Left lobe of liver (tissue), 2 donors: ENCODE results near the gene MPV17L. TPM values are rescaled to one million over a fixed set of nuclear protein-coding genes. Genes with fewer than 3 reads are reported as not detected.
A peak's percentile ranks its signal among the peaks of the same experiment; 100 is the strongest.
"Not testable (repeated sequence)": the region's sequence is repeated elsewhere in the genome, so short reads cannot be mapped to it uniquely, and the experiment has no call there.

Experiments used
- ATAC-seq: fragments of 200-7000 bp; cut with Tn5 transposase; one replicate; pipeline ENCODE4 v1.9.1; 2020; ENCODE audit warnings: mild to moderate bottlenecking, moderate library complexity
- DNase-seq: peaks from one replicate; pipeline ENCODE4 v3.0.0-alpha.2; 2020; ENCODE audit warnings: low spot score
- total RNA-seq: library from RNA; stranded (reverse); gene quantifications from one replicate; pipeline ENCODE4 v1.2.1, GENCODE V29; 2021
- donor health status: DM: no; HTN: no; CAD: no; lungs with moderate emphysema.
- donor health status: DM: no; HTN: yes; CAD: no.

Gene MPV17L
- total RNA-seq, 1 donor from 2014 or later = 14.6 TPM

- no peak for DNase-seq
- ATAC-seq = no peak
Measured at GRCh38 chr16:15446901-15447300, 51.3 kb downstream of the MPV17L start.

- ATAC-seq = peak; percentile 60
- DNase-seq = peak; percentile 47
Measured at GRCh38 chr16:15450624-15451023, 55.1 kb downstream of the MPV17L start.

GRCh38 chr16:15451098-15451731 lies 55.7 kb downstream of the MPV17L start:
- DNase-seq (peak; percentile 23), ATAC-seq (peak; percentile 15)

GRCh38 chr16:15452246-15452855 lies 56.8 kb downstream of the MPV17L start:
- DNase-seq (peak; percentile 72), ATAC-seq (peak; percentile 74)

- ATAC-seq = not testable (repeated sequence)
- peak; percentile 22 for DNase-seq
Measured at GRCh38 chr16:15453296-15453695, 57.7 kb downstream of the MPV17L start.

- peak; percentile 68 for ATAC-seq
- peak; percentile 70 for DNase-seq
Measured at GRCh38 chr16:15454933-15455332, 59.4 kb downstream of the MPV17L start.

GRCh38 chr16:15457400-15457799 lies 61.8 kb downstream of the MPV17L start:
- DNase-seq (no peak), ATAC-seq (no peak)

- DNase-seq (no peak), ATAC-seq (peak; percentile 9)
Measured at GRCh38 chr16:15457958-15458357, 62.4 kb downstream of the MPV17L start.

- no peak for ATAC-seq
- no peak for DNase-seq
Measured at GRCh38 chr16:15459791-15460190, 64.2 kb downstream of the MPV17L start.

GRCh38 chr16:15460601-15461000 lies 65.0 kb downstream of the MPV17L start:
- no peak for DNase-seq
- ATAC-seq = peak; percentile 13

GRCh38 chr16:15461376-15461775 lies 65.8 kb downstream of the MPV17L start:
- DNase-seq (no peak), ATAC-seq (no peak)

Other genes with a start within 250 kb of the MPV17L start
- 0.50 TPM for gene NPIPA5, start 17.5 kb upstream of the MPV17L start, total RNA-seq
- gene BMERB1, start 38.8 kb downstream of the MPV17L start, total RNA-seq = 12.2 TPM
- 31.8 TPM for gene MARF1, start 247.4 kb downstream of the MPV17L start, total RNA-seq